GM21737 (cell line): ENCODE results near the gene SHROOM3.
"Not testable (repeated sequence)": the region's sequence is repeated elsewhere in the genome, so short reads cannot be mapped to it uniquely, and the experiment has no call there.

Experiments used
- ATAC-seq: cut with Tn5 transposase; IDR thresholded peaks from one replicate; pipeline ENCODE4 v1.9.1; 2021; ENCODE audit warnings: mild to moderate bottlenecking, moderate library complexity; ENCODE audit not compliant: unreplicated experiment

SHROOM3 gene

DNA sequence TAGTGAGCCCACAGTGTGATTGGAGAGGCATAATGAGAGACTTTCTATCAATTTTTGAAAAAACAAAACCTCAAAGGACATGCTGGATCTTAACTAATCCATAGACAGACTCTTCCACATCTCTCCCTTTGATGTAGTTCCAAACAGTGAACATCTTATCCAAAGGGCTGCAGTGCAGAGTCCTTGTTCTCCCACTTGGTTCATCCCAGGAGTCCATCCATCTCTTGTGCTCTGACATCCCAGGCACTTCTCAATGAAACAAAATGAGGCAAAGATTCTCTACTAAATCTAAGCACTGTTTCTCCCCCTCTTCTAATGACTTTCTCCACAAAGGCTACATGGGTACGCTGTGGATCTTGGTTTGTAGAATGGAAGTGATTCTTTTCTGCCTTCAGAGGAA is 8.3 kb downstream of the SHROOM3 start:
- ATAC-seq: no peak

DNA sequence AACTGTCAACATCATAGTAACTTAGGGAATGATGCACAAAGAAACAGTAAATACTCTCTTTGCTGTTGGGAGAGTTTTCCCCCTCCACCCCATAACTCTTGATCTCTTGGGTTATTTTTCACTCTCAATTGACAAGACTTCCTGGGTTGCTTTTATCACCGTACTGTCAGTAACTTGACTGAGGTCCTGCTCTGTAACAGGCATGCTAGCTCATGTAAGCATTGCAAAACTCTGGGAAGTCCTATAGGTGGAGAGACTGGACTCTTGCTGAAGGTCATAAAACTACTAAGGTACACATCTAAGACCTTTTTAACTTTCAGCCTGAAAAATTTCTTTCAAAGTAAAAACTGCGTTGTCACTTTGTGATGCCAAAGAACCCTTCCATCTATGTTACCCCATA is 10.9 kb downstream of the SHROOM3 start:
- ATAC-seq: no peak

DNA sequence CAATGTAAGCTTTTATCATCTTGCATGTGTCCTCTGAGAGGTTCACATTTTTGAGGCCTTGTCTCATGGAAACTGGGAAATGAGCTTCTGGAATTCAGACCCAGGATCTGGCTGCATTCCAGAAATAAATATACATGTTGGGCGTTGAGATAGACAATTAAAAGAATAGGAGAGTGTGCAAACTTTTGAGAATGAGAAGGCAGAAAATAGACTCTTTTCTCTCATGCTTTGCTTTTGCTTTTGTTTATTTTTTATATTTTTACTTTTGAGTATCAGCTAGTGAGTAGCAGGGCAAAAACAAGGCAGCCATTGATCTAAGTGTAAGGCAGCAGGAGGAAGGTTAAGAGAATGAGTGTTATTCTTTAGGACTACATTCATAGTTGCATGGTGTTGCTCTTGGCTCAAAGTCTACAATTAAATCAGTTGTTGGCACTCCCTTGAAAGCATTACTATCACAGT is 12.4 kb downstream of the SHROOM3 start:
- ATAC-seq: no peak

DNA sequence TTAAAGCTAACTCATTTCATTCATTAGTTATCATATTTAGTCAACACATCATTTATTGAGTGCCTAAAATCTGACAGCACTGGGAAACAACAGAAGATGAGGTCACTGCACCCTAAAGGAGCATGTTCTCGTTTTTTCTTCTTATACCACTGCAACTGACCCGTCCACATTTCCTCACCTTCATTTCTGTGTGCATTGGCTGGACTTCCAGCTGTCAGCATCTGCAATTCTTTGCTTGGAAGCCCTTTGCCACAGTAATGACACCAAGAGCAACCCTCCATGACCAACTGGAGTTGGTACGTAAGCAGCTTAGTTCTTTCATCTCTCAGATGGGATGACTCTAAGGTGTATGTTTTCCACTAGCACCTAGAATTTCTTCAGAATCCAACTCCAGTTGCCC is 13.2 kb downstream of the SHROOM3 start:
- ATAC-seq: no peak

DNA sequence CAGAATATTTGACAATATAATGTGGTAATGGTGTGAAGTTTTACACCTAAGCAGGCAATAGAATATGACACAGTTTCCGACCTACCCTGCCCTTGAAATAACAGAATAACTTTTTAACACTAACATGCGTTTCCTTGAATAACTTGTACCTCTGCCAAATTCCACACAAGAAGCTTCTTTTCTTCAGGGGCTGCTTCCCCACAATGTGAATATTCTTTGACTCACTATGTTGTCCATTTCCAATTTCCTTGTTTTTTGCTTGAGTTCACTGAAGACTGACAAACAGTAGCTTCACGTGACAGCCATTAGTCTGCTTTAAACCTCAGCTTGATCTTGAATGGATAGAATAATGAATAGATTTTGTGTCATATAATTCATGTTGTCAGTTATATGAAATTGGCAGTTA is 14.3 kb downstream of the SHROOM3 start:
- ATAC-seq: no peak

GRCh38 chr4:76449833-76450232 is 14.8 kb downstream of the SHROOM3 start:
- ATAC-seq: no peak

DNA sequence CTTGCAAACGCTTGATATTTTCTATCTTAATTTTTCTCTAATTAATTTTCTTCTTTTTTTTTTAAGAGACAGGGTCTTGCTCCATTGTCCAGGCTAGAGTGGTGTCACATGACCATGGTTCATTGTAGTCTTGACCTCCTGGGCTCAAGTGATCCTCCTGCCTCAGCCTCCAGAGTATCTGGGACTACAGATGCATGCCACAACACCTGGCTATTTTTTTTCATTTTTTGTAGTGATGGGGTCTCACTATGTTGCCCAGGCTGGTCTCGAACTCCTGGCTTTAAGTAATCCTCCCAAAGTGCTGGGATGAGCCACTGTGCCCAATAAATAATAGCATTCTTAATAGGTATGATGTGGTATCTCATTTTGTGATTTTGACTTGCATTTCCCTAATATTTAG is 18.2 kb downstream of the SHROOM3 start:
- no peak for ATAC-seq

DNA sequence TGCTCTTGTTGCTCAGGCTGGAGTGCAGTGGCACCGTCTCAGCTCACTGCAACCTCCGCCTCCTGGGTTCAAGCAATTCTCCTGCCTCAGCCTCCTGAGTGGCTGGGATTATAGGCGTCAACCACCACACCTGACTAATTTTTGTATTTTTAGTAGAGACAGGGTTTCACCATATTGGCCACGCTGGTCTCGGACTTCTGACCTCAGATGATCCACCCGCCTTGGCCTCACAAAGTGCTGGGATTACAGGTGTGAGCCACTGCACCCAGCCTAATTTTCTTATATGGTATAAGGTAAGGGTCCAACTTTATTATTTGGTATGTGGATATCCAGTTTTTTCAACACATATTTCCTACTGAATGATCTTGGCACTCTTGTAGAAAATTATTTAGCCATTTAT is 19.0 kb downstream of the SHROOM3 start:
- ATAC-seq: not testable (repeated sequence)

DNA sequence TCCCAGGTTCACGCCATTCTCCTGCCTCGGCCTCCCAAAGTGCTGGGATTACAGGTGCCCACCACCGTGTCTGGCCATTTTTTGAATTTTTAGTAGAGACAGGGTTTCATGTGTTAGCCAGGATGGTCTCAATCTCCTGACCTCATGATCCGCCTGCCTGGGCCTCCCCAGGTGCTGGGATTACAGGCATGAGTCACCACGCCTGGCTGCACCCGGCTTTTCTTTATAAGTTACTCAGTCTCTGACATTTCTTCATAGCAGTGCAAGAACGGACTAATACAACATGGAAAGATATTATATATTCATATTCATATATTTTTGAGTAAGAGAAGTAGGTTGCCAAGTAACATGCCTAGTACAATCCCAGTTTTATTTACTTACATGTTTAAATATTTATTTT is 22.9 kb downstream of the SHROOM3 start:
- no peak for ATAC-seq

- ATAC-seq: no peak
These were observed 23.3 kb downstream of the SHROOM3 start for GRCh38 chr4:76458297-76458696.

GRCh38 chr4:76458825-76459224 is 23.8 kb downstream of the SHROOM3 start:
- ATAC-seq: no peak

GRCh38 chr4:76459291-76459723 is 24.3 kb downstream of the SHROOM3 start:
- ATAC-seq: no peak

DNA sequence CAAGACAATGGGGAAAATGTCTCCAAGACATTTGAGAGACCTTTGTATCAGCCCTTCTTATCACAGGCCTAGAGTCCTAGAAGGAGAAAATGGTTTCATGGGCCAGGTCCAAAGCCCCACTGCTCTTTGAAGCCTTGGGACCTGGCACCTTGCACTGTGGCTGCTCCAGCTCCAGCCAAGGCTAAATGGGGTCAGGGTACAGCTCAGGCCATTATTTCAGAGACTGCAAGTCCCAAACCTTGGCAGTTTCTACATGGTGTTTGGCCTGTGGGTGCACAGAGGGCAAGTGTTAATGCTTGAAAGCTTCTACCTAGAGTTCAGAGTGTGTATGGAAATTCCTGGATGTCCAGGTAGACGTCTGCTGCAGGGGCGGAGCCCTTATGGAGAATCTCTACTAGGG is 28.5 kb downstream of the SHROOM3 start:
- ATAC-seq: no peak

- no peak for ATAC-seq
These were observed 35.0 kb downstream of the SHROOM3 start for GRCh38 chr4:76470064-76470463.

DNA sequence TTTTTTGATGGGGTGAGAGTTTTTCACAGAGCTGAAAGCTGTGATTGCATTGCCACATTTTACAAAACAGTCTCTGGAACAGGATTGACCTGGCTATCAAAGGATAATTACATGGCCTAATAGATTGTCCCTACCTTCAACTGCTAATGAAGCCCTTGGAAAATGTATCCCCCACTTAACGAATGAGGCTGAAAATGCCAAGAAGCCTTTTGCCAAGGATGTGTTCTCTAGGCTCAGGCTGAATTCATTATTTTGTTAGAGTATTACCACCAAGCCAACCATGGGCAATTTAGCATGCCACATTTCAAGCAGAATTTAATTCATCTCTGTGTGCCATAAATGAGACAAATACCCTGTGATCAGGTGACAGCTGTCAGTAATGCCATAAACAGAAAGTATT is 35.5 kb downstream of the SHROOM3 start:
- ATAC-seq: no peak

GRCh38 chr4:76476571-76476970 is 41.5 kb downstream of the SHROOM3 start:
- ATAC-seq: no peak

DNA sequence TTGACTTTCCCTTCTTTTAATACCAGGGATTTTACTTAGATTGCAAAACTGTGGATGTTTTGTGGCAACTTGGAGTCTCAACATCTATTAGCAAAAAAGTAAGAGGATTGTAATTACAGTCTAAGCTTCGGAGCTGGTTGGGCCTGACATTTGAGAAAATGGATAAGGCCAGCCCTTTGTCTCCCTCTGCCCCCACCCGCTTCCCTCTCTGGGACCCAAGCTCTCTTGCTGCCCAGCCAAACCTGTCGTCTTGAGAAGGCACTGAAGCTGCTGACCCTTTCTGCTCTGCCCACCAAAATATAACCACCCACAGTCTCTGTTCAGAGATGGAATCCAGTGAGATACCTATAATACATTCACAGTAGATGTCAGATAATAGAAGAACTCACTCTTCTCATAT is 49.6 kb downstream of the SHROOM3 start:
- no peak for ATAC-seq

DNA sequence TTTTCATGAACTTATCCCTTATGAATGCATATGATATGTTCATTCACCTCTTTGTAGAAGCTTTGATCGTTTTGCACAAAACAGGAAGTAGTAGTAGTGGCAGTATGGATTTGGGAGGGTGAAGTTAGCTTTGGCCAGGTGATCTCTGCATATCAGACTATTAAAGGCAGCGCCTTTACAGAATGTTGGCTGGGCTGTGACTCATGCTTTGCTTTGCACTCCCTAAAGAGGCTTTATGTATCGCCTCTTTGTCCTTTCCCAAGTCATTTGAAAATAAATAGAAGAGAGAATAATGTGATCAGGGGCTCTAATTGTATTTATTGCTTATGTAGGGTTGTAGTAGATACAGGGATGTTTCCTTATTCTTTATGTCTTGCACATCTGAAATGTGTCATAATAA is 50.4 kb downstream of the SHROOM3 start:
- no peak for ATAC-seq

DNA sequence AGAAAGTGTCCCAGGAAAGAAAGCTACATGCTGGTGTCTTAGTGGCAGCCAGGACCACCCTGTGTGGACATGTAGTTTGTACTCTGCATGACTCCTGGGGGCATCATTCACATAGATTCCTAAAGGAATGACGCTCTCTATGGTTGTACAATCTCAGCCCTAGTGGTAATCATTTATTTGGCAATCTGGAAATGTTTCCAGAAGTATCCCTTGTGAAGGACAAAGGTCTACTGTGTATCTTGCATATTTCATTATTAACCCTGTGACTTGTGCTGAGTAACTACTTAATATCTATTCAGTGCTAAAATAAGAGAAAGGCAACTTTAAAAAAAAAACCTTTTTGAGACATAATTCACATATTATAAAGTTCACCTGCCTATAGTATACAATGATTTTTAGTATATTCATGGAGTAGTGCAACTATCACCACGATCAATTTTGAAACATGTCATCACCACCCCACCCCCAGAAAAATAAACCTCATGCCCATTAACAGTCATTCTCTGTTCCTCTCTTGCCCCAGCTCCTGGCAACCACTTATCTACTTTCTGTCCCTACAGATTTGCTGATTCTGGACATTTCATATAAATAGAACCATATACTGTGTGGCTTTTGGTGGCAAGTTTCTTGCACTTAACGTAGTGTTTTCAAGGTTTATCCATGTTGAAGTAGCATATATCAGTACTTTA is 51.7 kb downstream of the SHROOM3 start:
- ATAC-seq: no peak

DNA sequence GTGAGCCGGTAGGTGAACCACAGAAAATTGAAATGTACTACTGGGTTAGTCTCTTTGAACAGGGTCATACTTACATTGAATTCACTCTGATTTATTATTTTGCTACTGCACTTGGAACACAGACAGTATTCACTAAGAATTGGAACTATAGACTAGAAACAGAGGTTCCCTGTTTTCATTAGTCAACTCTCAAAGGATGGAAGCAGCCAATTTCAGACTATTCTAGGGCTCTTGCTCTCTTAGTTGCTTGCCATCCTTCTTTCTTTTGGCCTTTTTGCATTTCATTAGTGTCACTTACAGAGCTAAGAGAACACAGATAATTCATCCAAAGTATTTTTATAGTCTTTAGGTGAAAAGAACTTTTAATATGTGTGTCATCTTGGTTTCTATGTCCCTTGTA is 52.6 kb downstream of the SHROOM3 start:
- no peak for ATAC-seq

DNA sequence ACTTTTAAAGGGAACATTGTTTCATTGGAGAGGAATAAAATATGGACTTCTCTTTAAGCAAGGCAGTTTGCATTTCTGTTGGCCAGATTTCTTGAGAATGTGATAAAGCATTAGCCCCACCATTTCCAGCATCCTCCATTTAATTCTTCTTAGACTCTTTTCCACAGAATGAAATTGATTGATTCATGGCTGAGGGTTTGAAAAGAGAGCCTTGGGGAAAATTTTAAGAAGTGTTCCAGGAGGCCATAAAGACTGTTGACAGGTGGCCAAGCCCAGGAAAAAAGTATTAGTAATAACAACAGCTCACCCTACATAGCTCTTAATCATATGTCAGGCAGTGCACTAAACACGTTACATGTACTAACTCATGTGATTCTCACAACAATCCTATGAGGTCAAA is 53.4 kb downstream of the SHROOM3 start:
- no peak for ATAC-seq

DNA sequence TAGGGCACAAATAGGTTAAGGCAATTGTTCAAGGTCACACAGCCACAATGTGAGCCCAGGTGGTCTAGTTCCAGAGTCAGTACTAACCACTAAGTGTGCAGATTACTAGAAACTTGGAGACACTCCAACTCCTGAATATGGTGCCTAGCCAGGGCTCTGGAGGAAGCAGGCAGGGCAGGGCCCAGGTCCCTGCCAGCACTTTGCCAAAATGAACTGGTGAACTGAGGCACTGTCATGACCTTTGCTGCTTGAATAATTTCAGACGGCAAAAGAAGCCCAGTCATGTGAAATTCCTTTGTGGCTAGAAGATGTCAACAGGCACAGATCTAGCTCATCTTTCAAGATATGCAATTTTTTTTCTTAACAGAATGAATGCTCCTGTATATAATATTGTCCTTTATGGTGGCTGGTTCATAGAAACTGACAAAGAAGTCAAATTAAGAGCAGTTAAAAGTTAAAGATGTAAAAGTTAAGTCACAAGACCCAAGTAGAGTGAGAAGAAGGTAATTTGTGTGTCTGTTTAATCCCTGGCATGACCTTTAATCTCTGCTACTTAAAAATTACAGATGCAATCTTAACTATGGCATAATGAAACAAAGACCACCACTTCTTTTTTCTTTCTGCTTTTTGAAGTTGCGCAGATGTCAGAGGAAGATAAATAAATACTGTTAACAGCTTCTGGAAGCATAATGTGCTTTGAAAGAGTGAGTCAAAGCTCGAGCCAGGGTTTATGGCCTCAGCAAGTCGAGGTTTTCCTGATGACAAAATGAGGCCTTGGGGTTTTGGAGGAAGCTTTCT is 54.1 kb downstream of the SHROOM3 start:
- ATAC-seq: no peak
